GM12872 (cell line): Measurements from ENCODE around the gene TBC1D21.
A peak's percentile ranks its signal among the peaks of the same experiment; 100 is the strongest.

ENCODE experiments used
- TF ChIP-seq, protein P1 (sequence below): IDR thresholded peaks from 3 replicates; pipeline ENCODE4 v1.5.1; 2011; ENCODE audit warnings: low read depth, mild to moderate bottlenecking, low read length, moderate library complexity; ENCODE audit not compliant: insufficient read depth

TBC1D21 gene

DNA sequence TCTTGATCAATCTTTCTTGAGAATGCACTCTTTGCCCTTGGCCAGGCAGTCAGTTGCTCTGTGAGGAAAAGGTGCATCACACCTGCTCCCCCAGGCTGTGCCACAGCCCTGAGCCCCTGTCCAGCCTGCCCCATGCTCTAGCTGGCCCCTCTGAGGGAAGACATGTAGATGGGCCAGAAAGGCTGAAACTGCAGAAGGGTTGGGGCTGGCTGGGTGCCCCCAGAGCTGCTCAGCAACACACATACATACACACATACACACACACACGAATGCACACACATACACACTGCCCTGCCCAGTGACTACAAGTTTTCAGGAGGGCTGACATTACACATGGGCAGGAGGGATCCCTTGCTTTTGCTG is 16.4 kb downstream of the TBC1D21 start:
- TF ChIP-seq, protein P1, sequence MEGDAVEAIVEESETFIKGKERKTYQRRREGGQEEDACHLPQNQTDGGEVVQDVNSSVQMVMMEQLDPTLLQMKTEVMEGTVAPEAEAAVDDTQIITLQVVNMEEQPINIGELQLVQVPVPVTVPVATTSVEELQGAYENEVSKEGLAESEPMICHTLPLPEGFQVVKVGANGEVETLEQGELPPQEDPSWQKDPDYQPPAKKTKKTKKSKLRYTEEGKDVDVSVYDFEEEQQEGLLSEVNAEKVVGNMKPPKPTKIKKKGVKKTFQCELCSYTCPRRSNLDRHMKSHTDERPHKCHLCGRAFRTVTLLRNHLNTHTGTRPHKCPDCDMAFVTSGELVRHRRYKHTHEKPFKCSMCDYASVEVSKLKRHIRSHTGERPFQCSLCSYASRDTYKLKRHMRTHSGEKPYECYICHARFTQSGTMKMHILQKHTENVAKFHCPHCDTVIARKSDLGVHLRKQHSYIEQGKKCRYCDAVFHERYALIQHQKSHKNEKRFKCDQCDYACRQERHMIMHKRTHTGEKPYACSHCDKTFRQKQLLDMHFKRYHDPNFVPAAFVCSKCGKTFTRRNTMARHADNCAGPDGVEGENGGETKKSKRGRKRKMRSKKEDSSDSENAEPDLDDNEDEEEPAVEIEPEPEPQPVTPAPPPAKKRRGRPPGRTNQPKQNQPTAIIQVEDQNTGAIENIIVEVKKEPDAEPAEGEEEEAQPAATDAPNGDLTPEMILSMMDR, result no peak

DNA sequence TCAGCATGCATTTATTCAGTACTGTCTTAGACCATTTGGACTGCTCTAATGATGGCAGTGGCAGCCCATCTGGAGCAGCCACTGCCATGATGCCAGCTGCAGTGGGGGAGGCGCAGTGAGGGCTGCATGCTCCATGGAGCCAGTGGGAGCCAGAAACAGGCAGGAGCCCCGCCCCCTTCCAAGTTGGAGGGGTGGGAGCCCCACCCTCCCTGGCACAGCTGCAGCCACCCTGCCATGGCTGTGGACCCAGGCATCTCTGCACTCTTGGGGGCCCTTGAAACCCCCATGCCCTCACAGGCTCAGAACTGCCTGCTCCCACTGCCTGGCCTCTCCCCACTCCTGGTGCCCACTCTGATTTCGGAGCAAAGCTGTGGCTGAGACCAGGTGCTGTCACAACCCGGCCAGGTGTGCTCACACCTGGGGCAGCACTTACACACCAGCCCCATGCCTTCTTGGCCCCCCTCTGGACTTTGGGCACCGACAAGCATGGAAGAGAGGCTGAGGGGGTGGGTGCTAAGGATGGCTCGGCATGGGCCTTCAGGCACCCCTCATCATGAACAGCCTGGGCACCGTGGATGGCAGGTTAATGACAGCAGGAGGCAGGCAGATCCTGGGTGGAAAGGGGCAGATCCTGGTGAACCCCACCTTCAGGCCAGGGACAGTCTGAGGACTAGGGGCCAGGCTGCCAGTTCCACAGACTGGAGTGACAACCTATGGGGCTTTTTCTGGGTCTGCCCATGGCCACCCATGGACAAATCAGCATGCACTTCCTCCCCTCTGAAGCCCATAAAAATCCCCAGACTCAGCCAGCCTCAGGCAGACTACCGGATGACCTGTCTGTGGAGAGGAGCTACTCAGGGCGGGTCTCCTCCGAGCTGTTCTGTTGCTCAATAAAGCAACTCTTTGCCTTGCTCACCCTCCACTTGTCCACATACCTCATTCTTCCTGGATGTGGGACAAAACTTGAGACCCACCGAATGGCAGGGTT is 18.3 kb downstream of the TBC1D21 start:
- TF ChIP-seq, protein P1, result no peak

DNA sequence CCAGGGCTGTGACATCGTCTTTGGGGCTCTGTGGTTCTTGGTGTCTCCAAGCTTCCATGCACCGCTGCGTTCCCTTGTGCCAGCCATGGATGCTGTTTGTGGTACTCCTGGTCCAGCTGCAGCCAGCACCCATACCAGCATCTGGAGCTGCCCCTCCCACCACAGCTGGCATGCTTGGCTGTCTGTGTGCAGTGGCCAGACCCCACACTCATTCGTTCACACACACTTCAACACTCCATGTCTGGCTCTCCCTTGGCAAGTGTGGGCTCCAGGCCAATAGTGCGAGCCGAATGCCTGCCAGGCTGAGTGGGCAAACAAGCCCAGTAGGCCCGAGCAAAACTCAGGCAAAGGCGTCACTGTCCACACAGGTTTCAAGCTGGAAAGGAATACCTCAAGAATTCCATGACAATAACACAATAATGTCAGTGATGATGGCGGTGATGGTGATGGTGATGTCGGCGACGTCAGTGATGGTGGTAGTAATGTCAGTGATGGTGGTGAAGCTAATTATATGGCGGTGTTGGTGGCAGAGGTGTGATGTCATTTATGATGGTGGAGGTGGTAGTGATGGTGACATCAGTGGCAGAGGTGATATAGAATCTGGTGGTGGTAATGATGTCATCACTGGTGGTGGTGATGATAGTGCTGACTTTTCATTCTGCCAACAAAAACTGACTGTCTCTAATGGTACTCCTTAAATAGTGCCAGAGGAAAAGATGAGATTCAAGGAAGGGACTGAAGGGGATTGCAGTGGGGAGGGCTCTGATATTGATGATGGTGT is 19.3 kb downstream of the TBC1D21 start:
- TF ChIP-seq, protein P1, result no peak

DNA sequence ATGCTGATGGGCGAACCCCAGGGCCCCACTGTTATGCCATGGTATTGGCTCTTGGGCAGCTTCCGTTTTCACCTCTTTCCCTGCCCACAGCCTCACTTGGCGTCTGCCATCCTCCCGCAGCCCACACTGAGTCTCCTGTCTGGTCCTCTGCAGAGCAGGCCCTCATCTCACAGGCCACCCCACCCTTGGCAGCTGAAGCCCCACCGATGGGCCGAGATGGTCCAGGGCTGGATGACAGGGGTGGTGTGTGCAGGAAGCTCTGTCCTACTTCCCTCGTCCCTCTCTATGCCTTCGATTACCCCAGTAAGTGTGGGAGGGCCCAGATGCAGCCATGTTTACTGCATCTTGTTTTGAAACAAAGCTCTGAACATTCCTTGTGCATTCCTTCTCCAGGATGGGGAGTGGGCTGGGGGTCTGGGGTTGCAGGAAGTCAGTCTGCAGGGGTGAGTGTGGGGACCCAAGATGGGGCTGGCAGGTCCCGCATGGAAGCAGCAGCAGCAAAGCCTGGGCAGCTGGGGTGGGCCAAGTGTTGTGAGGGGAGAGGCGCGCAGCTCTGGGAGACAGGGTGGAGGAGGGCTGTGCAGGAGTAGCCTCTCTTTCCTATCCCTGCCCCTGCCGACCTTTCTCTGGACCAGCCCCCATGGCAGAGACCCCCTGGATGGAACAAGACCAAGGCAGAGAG is 20.9 kb downstream of the TBC1D21 start:
- TF ChIP-seq, protein P1, result no peak

DNA sequence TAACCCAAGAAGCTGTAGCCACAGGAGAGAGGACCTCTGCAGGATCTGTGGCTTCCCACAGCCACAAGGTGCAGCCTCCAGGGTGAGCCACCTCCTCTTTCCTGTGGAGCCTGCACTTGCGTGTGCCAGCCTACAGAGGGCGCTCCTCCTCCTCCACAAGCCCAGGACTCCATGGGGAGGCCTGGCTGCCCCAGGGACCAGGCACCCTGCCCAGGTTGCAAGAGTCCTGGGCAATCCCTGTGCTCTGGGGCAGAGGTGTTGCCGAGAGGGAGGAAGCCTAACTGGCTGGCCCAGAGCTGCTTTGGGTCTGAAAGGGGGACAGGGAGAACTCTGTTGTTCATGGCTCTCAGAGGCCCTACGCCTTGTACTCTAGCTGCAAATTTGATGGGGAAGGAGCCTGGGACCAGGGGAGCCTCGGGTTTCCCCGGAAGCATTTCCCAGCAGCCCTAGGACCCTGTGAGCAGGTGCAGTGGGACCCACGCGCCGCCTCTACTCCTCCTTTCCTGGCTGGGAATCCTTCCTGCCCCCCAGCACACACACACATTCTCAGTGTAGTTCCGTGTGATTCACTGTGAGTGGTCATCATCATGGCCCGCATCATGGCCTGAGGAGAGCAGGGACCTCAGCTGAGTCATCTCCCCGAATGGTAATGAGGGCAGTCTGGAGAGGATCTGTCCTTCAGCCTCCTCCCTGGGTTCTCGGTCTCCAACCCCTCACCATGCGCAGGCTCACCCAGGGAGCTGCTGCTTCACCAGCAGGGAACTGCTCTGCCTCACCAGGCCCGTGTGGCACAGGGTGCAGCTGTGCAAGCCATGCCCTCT is 24.3 kb downstream of the TBC1D21 start:
- TF ChIP-seq, protein P1, result peak; percentile 95

DNA sequence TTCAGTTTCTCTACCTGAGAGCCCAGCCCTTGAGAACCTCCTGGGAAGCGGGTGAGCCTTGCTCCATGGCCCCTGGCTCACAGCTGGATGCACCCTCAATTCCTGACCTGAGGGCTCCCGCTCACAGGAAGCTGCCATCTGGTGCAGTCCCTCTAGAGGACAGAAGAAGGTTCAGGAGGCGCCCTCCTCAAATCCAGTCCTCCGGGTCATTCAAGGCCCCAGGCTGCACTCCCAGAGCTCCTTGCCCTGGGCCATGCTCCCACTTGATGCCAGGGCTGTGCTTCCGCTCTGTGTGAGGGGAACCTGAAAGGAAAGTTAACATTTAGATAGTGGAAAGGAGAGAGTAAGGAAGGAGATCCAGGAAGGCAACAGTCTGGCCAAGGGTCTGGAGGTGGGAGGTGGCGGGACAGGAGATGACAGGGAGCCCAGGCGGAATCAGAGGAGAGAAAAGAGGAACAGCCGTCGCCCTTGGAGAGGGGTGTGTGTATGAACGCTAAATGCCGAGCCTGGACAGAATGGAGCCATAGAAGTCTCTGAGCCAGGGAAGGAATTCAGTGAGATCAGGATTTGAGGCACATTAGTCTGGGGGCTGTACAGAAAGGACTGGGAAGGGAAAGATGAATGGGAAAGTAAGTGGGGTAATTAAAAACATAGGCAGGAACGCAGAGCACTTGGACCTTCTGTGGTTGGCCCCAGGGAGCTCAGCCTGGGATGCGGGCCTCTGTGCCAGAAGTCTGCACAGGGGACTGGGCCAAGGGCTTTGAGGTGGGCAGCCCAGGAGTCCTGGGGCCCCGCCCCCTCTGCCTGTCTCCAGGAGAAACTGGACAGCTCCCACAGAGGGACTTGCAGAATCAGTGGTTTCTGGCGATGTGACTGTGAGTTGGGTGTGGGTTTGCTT is 26.1 kb downstream of the TBC1D21 start:
- TF ChIP-seq, protein P1, result no peak
